ENCODE results near the gene PRDM16.

Gene PRDM16

GRCh38 chr1:3467096-3468036, 398.4 kb downstream of the PRDM16 start:
- DNase-seq (ENCODE audit: low read depth in 1 of 2, low spot score in 1 of 2) = no peak

GRCh38 chr1:3468236-3469103, 399.5 kb downstream of the PRDM16 start:
- DNase-seq (ENCODE audit: low read depth in 1 of 2, low spot score in 1 of 2) = no peak

GRCh38 chr1:3469104-3469848, 400.3 kb downstream of the PRDM16 start:
- no peak for DNase-seq (ENCODE audit: low read depth in 1 of 2, low spot score in 1 of 2)

- DNase-seq (ENCODE audit: low read depth in 1 of 2, low spot score in 1 of 2) = no peak
Observed at GRCh38 chr1:3469849-3470649, 401.0 kb downstream of the PRDM16 start.

- no peak for DNase-seq (ENCODE audit: low read depth in 1 of 2, low spot score in 1 of 2)
Observed at GRCh38 chr1:3470650-3471355, 401.8 kb downstream of the PRDM16 start.

- DNase-seq (ENCODE audit: low read depth in 1 of 2, low spot score in 1 of 2) = no peak
Observed at GRCh38 chr1:3471356-3472087, 402.5 kb downstream of the PRDM16 start.

GRCh38 chr1:3472088-3472850, 403.3 kb downstream of the PRDM16 start:
- DNase-seq (ENCODE audit: low read depth in 1 of 2, low spot score in 1 of 2) = no peak

GRCh38 chr1:3472906-3473305, 403.9 kb downstream of the PRDM16 start:
- DNase-seq (ENCODE audit: low read depth in 1 of 2, low spot score in 1 of 2) = no peak

- DNase-seq (ENCODE audit: low read depth in 1 of 2, low spot score in 1 of 2) = no peak
Observed at GRCh38 chr1:3473381-3473844, 404.4 kb downstream of the PRDM16 start.

GRCh38 chr1:3474016-3474415, 405.0 kb downstream of the PRDM16 start:
- DNase-seq (ENCODE audit: low read depth in 1 of 2, low spot score in 1 of 2) = no peak

- no peak for DNase-seq (ENCODE audit: low read depth in 1 of 2, low spot score in 1 of 2)
Observed at GRCh38 chr1:3474421-3474820, 405.4 kb downstream of the PRDM16 start.

- no peak for DNase-seq (ENCODE audit: low read depth in 1 of 2, low spot score in 1 of 2)
Observed at GRCh38 chr1:3475839-3476573, 407.0 kb downstream of the PRDM16 start.

- DNase-seq (ENCODE audit: low read depth in 1 of 2, low spot score in 1 of 2) = no peak
Observed at GRCh38 chr1:3476666-3477065, 407.7 kb downstream of the PRDM16 start.

GRCh38 chr1:3477241-3477995, 408.4 kb downstream of the PRDM16 start:
- no peak for DNase-seq (ENCODE audit: low read depth in 1 of 2, low spot score in 1 of 2)

- DNase-seq (ENCODE audit: low read depth in 1 of 2, low spot score in 1 of 2) = no peak
Observed at GRCh38 chr1:3478187-3478586, 409.2 kb downstream of the PRDM16 start.

GRCh38 chr1:3479511-3480368, 410.7 kb downstream of the PRDM16 start:
- no peak for DNase-seq (ENCODE audit: low read depth in 1 of 2, low spot score in 1 of 2)
